Esophagus squamous epithelium (tissue), 4 donors: ENCODE results near the gene NUTM2E.
"Not testable (repeated sequence)": the region's sequence is repeated elsewhere in the genome, so short reads cannot be mapped to it uniquely, and the experiment has no call there.

ENCODE experiments used
- POLR2A ChIP-seq, 4 donors: fragments of 450-650 bp; IDR thresholded peaks; one replicate each; pipeline ENCODE4 v1.6.1; 2017; ENCODE audit warnings: antibody characterized with exemption in 4 of 4, mild to moderate bottlenecking in 4 of 4, moderate library complexity in 3 of 4
- TF ChIP-seq, protein P1 (sequence below), 6 experiments: fragments of 450-650 bp in 4 of 6; fragments of 200-600 bp in 2 of 6; sonication (generic) in 2 of 6; IDR thresholded peaks; one replicate each; pipeline ENCODE4 v1.5.1; 2016 to 2019; ENCODE audit warnings: antibody characterized with exemption in 6 of 6, mild to moderate bottlenecking in 4 of 6, moderate library complexity in 4 of 6

DNA sequence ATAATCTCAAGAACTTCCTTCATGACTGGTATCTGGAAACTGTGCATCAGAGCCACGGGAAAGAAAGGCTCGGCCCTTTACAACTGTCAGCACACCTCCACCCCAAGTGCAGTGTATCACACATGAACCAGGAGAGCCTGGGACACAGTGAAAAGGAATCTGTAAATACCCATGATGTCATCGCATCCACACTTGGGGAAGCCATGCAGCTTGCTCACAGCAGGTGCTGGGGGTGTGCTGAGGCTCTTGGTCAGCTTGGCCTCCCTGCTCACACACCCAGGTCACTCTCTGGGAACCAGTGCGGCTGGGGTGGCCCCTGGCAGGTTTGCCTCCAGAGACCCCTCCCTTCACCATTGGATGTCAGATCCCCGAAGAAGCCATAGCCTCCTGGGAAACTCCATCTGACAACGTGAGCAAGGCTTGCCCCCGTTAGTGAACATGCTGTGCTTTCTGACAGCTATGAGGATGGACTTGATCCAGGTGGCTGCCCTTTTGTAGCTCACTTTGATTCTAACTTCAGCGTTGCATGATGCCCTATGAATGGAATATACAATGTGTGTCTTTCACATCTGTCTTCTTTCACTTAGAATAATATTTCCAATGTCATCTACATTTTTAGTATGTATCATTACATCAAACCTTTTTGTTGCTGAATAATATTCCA, 26.8 kb downstream of the NUTM2E start:
- TF ChIP-seq, protein P1, sequence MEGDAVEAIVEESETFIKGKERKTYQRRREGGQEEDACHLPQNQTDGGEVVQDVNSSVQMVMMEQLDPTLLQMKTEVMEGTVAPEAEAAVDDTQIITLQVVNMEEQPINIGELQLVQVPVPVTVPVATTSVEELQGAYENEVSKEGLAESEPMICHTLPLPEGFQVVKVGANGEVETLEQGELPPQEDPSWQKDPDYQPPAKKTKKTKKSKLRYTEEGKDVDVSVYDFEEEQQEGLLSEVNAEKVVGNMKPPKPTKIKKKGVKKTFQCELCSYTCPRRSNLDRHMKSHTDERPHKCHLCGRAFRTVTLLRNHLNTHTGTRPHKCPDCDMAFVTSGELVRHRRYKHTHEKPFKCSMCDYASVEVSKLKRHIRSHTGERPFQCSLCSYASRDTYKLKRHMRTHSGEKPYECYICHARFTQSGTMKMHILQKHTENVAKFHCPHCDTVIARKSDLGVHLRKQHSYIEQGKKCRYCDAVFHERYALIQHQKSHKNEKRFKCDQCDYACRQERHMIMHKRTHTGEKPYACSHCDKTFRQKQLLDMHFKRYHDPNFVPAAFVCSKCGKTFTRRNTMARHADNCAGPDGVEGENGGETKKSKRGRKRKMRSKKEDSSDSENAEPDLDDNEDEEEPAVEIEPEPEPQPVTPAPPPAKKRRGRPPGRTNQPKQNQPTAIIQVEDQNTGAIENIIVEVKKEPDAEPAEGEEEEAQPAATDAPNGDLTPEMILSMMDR (IDR thresholded peaks at IDR 0.05): not testable (repeated sequence)
- not testable (repeated sequence) for TF ChIP-seq POLR2A (IDR thresholded peaks at IDR 0.05)
